ENCODE measurements around the gene ACACA.

Gene ACACA

GRCh38 chr17:37041932-37042331 is 364.7 kb downstream of the ACACA start:
- no peak for DNase-seq

- no peak for DNase-seq
Observed at GRCh38 chr17:37039269-37039668, 367.4 kb downstream of the ACACA start.

GRCh38 chr17:37037590-37038155 is 369.0 kb downstream of the ACACA start:
- DNase-seq, result no peak
